Posterior vena cava (tissue), 2 donors: ENCODE measurements around the gene C11orf97. TPM values are rescaled to one million over a fixed set of nuclear protein-coding genes. Genes with fewer than 3 reads are reported as not detected.

Source experiments
- DNase-seq: peaks from one replicate; pipeline ENCODE4 v3.0.0-alpha.2; 2020; ENCODE audit warnings: low spot score
- intact Hi-C, 2 donors: fragments of 100-400 bp; cut with DNase I; formaldehyde crosslinking; loops; one replicate each; pipeline versions ENCODE4 v1.14.1 to v1.14.2; 2022 to 2023
- total RNA-seq, 2 donors: library from RNA; stranded (reverse); fragmentation: NEBNext Ultra II Directional; extraction: Animal tissue kit (Norgen Biotek cat#: 25700); gene quantifications; one replicate each; pipeline ENCODE4 v1.2.1, GENCODE V29; 2021
- donor health status: DM: yes; HTN: yes; CAD: no.
- donor health status: DM: yes; HTN: yes; CAD: no.

Gene C11orf97
- total RNA-seq, 2 donors from 2014 or later = not detected

- intact Hi-C loops = loop anchor here (5.0 kb wide), 1 partner anchor 43 kb away; no protein-coding TSS in a partner anchor
- DNase-seq = no peak
Observed at GRCh38 chr11:94519478-94520084, 7.3 kb downstream of the C11orf97 start.

GRCh38 chr11:94521684-94522083 is 9.4 kb downstream of the C11orf97 start:
- intact Hi-C loops = loop anchor here in 1 of 2 donors (5.0 kb wide), 1 partner anchor 41 kb away; no protein-coding TSS in a partner anchor
- no peak for DNase-seq

GRCh38 chr11:94524341-94524740 is 12.1 kb downstream of the C11orf97 start:
- intact Hi-C loops = loop anchor here in 1 of 2 donors (5.0 kb wide), 1 partner anchor 38 kb away; no protein-coding TSS in a partner anchor
- DNase-seq = no peak

- peak; percentile 84 for DNase-seq
- intact Hi-C loops = no loop called here
Observed at GRCh38 chr11:94525546-94526324, 13.5 kb downstream of the C11orf97 start.

- intact Hi-C loops = no loop called here
- DNase-seq = no peak
Observed at GRCh38 chr11:94526645-94527438, 14.6 kb downstream of the C11orf97 start.

- intact Hi-C loops = no loop called here
Observed at GRCh38 chr11:94528551-94528950, 16.3 kb downstream of the C11orf97 start.

GRCh38 chr11:94532211-94532610 is 19.9 kb downstream of the C11orf97 start:
- DNase-seq = no peak
- intact Hi-C loops = no loop called here

More at GRCh38 chr11:94528551-94528950, 16.3 kb downstream of the C11orf97 start:
- DNase-seq = no peak

- intact Hi-C loops = no loop called here
- DNase-seq = no peak
Observed at GRCh38 chr11:94533206-94533605, 20.9 kb downstream of the C11orf97 start.

GRCh38 chr11:94533696-94534630 is 21.7 kb downstream of the C11orf97 start:
- intact Hi-C loops = no loop called here
- DNase-seq = no peak

- intact Hi-C loops = no loop called here
- no peak for DNase-seq
Observed at GRCh38 chr11:94536386-94536785, 24.1 kb downstream of the C11orf97 start.

GRCh38 chr11:94537031-94537600 is 24.9 kb downstream of the C11orf97 start:
- no peak for DNase-seq
- intact Hi-C loops = no loop called here

- DNase-seq = no peak
- intact Hi-C loops = no loop called here
Observed at GRCh38 chr11:94539420-94539819, 27.2 kb downstream of the C11orf97 start.

GRCh38 chr11:94543695-94544645 is 31.7 kb downstream of the C11orf97 start, which contains the start of gene FUT4:
TSS of gene FUT4 (plus strand) at chr11:94543921. CDS start at chr11:94544134, 213 bp downstream.
- peak; percentile 97 for DNase-seq
- intact Hi-C loops = no loop called here

GRCh38 chr11:94544646-94545263 is 32.5 kb downstream of the C11orf97 start:
- intact Hi-C loops = loop anchor here in 1 of 2 donors (5.0 kb wide), 1 partner anchor 1807 kb away; no protein-coding TSS in a partner anchor
- peak; percentile 85 for DNase-seq

GRCh38 chr11:94545264-94546161 is 33.3 kb downstream of the C11orf97 start:
- peak; percentile 83 for DNase-seq
- intact Hi-C loops = loop anchor here in 1 of 2 donors (5.0 kb wide), 1 partner anchor 1808 kb away; no protein-coding TSS in a partner anchor

GRCh38 chr11:94546162-94546470 is 33.9 kb downstream of the C11orf97 start:
- intact Hi-C loops = loop anchor here in 1 of 2 donors (5.0 kb wide), 1 partner anchor 1809 kb away; no protein-coding TSS in a partner anchor
- no peak for DNase-seq
